GM19193 (cell line): Measurements from ENCODE around the gene HDLBP.
A peak's percentile ranks its signal among the peaks of the same experiment; 100 is the strongest.

Experiments used
- POLR2A ChIP-seq: IDR thresholded peaks from 4 replicates; pipeline ENCODE4 v1.6.1; 2011; ENCODE audit not compliant: insufficient read depth, insufficient read length; ENCODE audit errors: extremely low read depth

Gene HDLBP

GRCh38 chr2:241255542-241256167, 59.8 kb downstream of the HDLBP start:
- no peak for TF ChIP-seq POLR2A

- peak; percentile 13 for TF ChIP-seq POLR2A
Measured at GRCh38 chr2:241254904-241255351, 60.5 kb downstream of the HDLBP start.

GRCh38 chr2:241252778-241253475, 62.5 kb downstream of the HDLBP start:
- no peak for TF ChIP-seq POLR2A

- TF ChIP-seq POLR2A: no peak
Measured at GRCh38 chr2:241249654-241250053, 65.8 kb downstream of the HDLBP start.

- TF ChIP-seq POLR2A: no peak
Measured at GRCh38 chr2:241248897-241249296, 66.6 kb downstream of the HDLBP start.

GRCh38 chr2:241248289-241248688, 67.2 kb downstream of the HDLBP start:
- TF ChIP-seq POLR2A: no peak

GRCh38 chr2:241244368-241244767, 71.1 kb downstream of the HDLBP start:
- no peak for TF ChIP-seq POLR2A

- no peak for TF ChIP-seq POLR2A
Measured at GRCh38 chr2:241242306-241242705, 73.2 kb downstream of the HDLBP start.

- TF ChIP-seq POLR2A: no peak
Measured at GRCh38 chr2:241241669-241242068, 73.8 kb downstream of the HDLBP start.

- TF ChIP-seq POLR2A: no peak
Measured at GRCh38 chr2:241240320-241241004, 75.0 kb downstream of the HDLBP start.

- no peak for TF ChIP-seq POLR2A
Measured at GRCh38 chr2:241239552-241240202, 75.8 kb downstream of the HDLBP start.

- no peak for TF ChIP-seq POLR2A
Measured at GRCh38 chr2:241238693-241239198, 76.7 kb downstream of the HDLBP start.

GRCh38 chr2:241237949-241238371, 77.5 kb downstream of the HDLBP start:
- TF ChIP-seq POLR2A: no peak

GRCh38 chr2:241237047-241237446, 78.4 kb downstream of the HDLBP start:
- TF ChIP-seq POLR2A: no peak

- TF ChIP-seq POLR2A: no peak
Measured at GRCh38 chr2:241235859-241236593, 79.4 kb downstream of the HDLBP start.
